Skeletal muscle satellite cell (primary cell): ENCODE measurements around the gene CEP83.
"Not testable (repeated sequence)": the region's sequence is repeated elsewhere in the genome, so short reads cannot be mapped to it uniquely, and the experiment has no call there.

Experiments used
- H3K27me3 ChIP-seq: 2 replicates; pipeline ENCODE4 v1.7.0; 2013; ENCODE audit warnings: low read length; ENCODE audit not compliant: control insufficient read depth, insufficient read depth
- H3K36me3 ChIP-seq: 2 replicates; pipeline ENCODE4 v1.7.0; 2013; ENCODE audit warnings: mild to moderate bottlenecking, control low read depth, low read length; ENCODE audit not compliant: insufficient read depth
- H3K4me1 ChIP-seq: 2 replicates; pipeline ENCODE4 v1.7.0; 2013; ENCODE audit warnings: low read length; ENCODE audit not compliant: control insufficient read depth, insufficient read depth
- H3K4me2 ChIP-seq: 2 replicates; pipeline ENCODE4 v1.7.0; 2013; ENCODE audit warnings: mild to moderate bottlenecking, low read length
- H3K4me3 ChIP-seq: 2 replicates; pipeline ENCODE4 v1.7.0; 2013; ENCODE audit warnings: low read length
- H3K9ac ChIP-seq: 2 replicates; pipeline ENCODE4 v1.7.0; 2013; ENCODE audit warnings: mild to moderate bottlenecking, low read depth, low read length, moderate library complexity
- H3K9me3 ChIP-seq: replicated peaks from 2 replicates; pipeline ENCODE4 v1.7.0; 2013; ENCODE audit warnings: mild to moderate bottlenecking, control low read depth, low read length

Gene CEP83

DNA sequence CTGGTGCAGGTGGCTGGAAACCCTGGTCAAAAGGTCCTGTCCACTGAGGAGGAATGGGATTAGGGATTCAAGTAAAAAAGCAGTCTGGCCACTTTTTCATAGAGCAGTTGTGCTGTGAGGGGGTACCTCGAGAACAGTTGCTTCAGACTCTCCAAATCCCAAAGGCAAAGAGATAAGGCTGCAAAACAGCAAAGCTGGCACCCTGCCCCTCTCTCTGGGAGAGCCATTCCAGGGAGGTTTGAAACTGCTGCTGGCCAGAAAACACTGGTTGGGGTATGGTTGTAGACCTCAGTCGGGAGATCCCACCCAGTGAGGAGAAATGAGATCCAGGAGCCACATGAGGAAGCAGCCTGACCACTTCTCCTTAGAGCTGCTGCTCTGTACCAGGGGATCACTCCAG, 137.3 kb downstream of the CEP83 start:
- Histone ChIP-seq H3K9me3 (peaks cover 12% of the 10 kb centered on the region), H3K36me3 (peaks cover 19% of the 10 kb centered on the region), H3K4me2 (no peak overlapping the region), H3K4me3 (no peak overlapping the region), H3K9ac (no peak overlapping the region), H3K27me3 (no peaks in the 10 kb centered on the region), H3K4me1 (peaks cover 4% of the 10 kb centered on the region)

GRCh38 chr12:94320109-94320508, 139.6 kb downstream of the CEP83 start:
- no peak overlapping the region for H3K9ac ChIP-seq
- no peaks in the 10 kb centered on the region for H3K27me3 ChIP-seq
- H3K4me2 ChIP-seq = no peak overlapping the region
- H3K4me3 ChIP-seq = no peak overlapping the region
- H3K4me1 ChIP-seq = no peaks in the 10 kb centered on the region
- peaks cover 12% of the 10 kb centered on the region for H3K9me3 ChIP-seq
- H3K36me3 ChIP-seq = peaks cover 19% of the 10 kb centered on the region

DNA sequence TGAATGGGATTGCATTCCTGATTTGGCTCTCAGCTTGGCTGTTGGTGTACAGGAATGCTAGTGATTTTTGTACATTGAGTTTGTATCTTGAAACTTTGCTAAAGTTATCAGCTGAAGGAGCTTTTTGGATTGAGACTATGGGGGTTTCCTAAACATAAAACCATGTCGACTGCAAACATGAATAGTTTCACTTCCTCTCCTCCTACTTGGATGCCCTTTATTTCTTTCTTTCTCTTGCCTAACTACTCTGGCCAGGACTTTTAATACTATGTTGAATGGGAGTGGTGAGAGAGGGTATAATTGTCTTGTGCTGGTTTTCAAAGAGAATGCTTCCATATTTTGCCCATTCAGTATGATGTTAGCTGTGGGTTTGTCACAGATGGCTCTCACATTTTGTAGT, 141.5 kb downstream of the CEP83 start:
- Histone ChIP-seq H3K4me2 (no peak overlapping the region), H3K9ac (no peak overlapping the region), H3K27me3 (no peaks in the 10 kb centered on the region), H3K4me3 (no peak overlapping the region), H3K4me1 (no peaks in the 10 kb centered on the region), H3K9me3 (peaks cover 12% of the 10 kb centered on the region), H3K36me3 (peaks cover 19% of the 10 kb centered on the region)

- H3K4me3 ChIP-seq, H3K4me1 ChIP-seq, H3K4me2 ChIP-seq, H3K27me3 ChIP-seq, H3K9ac ChIP-seq: not testable (repeated sequence)
- peaks cover 10% of the 10 kb centered on the region for H3K36me3 ChIP-seq
- H3K9me3 ChIP-seq = peaks cover 12% of the 10 kb centered on the region
These were observed 143.1 kb downstream of the CEP83 start for GRCh38 chr12:94316600-94316999.

- H3K4me1 ChIP-seq = no peaks in the 10 kb centered on the region
- H3K4me2 ChIP-seq = no peak overlapping the region
- no peak overlapping the region for H3K9ac ChIP-seq
- H3K36me3 ChIP-seq = no peaks in the 10 kb centered on the region
- H3K9me3 ChIP-seq = no peaks in the 10 kb centered on the region
- no peak overlapping the region for H3K4me3 ChIP-seq
- no peaks in the 10 kb centered on the region for H3K27me3 ChIP-seq
These were observed 147.3 kb downstream of the CEP83 start for GRCh38 chr12:94312378-94312777.

DNA sequence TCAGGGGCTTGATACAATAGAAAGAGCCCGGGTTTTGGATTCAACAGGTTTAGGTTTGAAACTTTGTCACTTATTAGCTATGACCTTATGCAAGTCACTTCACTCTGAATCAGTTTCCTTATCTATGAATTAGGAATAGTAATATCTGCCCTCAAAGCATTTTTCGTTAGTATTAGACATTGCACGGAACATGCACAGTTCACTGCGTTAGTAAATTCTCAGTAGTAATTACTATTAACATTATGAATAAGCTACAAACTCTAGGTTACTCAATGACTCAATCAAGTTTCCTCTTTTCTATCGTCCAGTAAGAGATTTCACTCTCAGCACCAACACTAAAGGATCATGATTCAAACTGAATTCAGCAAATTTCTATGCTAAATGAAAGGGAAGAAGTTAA, 150.3 kb downstream of the CEP83 start:
- Histone ChIP-seq H3K4me1 (no peaks in the 10 kb centered on the region), H3K9ac (no peak overlapping the region), H3K9me3 (no peaks in the 10 kb centered on the region), H3K27me3 (no peaks in the 10 kb centered on the region), H3K4me3 (no peak overlapping the region), H3K4me2 (no peak overlapping the region), H3K36me3 (peaks cover 11% of the 10 kb centered on the region)

- Histone ChIP-seq H3K36me3 (peaks cover 11% of the 10 kb centered on the region), H3K27me3 (no peaks in the 10 kb centered on the region), H3K4me2 (no peak overlapping the region), H3K4me1 (no peaks in the 10 kb centered on the region), H3K9me3 (no peaks in the 10 kb centered on the region), H3K4me3 (no peak overlapping the region), H3K9ac (no peak overlapping the region)
These were observed 151.1 kb downstream of the CEP83 start for GRCh38 chr12:94308612-94309011.

GRCh38 chr12:94305130-94305957, 154.3 kb downstream of the CEP83 start:
- Histone ChIP-seq H3K4me2 (no peak overlapping the region), H3K36me3 (peaks cover 15% of the 10 kb centered on the region), H3K4me1 (no peaks in the 10 kb centered on the region), H3K27me3 (no peaks in the 10 kb centered on the region), H3K4me3 (no peak overlapping the region), H3K9me3 (no peaks in the 10 kb centered on the region), H3K9ac (no peak overlapping the region)

DNA sequence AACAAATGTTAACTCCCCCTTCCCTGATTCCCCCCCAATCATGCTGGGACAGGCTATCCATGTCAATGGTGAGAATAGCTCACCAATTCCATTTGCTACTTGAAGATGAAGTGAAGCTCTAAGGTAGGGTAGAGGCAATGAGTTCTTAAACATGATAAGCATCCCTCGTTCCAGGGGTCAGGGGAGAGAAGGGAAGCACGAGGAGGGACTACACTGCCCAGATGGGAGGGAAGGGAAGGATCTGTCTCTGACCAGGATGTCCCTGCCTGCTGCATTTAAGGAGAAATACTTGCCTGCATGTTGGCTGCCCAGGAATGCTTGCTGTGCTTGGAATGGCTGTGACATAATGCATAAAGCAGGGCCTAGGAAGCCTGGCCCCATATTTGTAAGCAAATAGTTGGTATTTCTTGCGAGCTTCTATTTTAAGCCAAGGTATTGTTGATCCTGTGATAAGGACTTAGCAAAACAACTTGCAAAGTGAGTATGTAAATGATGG, 155.1 kb downstream of the CEP83 start:
- Histone ChIP-seq H3K4me2 (no peak overlapping the region), H3K9ac (no peak overlapping the region), H3K4me3 (no peak overlapping the region), H3K9me3 (no peaks in the 10 kb centered on the region), H3K36me3 (peaks cover 21% of the 10 kb centered on the region), H3K27me3 (no peaks in the 10 kb centered on the region), H3K4me1 (no peaks in the 10 kb centered on the region)

DNA sequence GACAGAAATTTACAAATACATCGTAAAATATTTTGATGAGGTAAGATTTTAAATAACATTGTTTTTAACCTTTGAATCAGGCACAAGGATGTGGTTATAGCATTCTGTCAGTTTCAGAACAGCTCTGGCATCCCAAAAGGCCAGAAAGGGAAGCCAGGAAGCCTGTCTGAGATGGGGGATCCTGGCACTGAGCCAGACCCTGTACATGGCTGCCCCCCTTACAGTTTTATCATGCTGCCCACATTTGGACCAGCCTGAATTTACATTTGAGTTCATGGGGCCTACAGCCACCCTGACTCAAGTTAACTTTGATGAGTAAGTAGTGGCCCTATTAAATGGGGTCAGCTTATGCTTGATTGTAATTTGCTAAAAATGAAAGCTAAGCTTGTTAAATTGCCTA, 155.7 kb downstream of the CEP83 start:
- Histone ChIP-seq H3K4me1 (no peaks in the 10 kb centered on the region), H3K36me3 (peaks cover 21% of the 10 kb centered on the region), H3K9ac (no peak overlapping the region), H3K4me3 (no peak overlapping the region), H3K4me2 (no peak overlapping the region), H3K27me3 (no peaks in the 10 kb centered on the region), H3K9me3 (no peaks in the 10 kb centered on the region)

DNA sequence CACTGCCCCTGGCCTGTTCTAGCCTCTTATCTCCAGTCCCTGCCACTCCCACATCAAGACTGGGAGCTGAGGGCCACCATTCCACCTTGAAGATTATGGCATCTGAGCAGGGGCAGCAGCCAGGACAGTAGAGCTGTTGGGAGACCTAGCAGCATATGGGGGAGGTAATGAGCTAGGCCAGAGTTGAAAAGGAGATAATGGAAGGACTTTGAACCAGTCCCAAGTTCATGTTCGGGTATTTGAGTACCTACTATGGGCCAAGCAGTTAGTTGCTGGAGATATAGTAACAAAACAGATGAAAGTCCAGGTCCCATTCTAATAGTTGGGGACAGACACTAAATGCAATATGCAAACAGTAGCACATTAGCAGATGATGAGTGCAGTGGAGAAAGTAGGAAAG, 159.8 kb downstream of the CEP83 start:
- H3K27me3 ChIP-seq = no peaks in the 10 kb centered on the region
- H3K9me3 ChIP-seq = no peaks in the 10 kb centered on the region
- H3K4me3 ChIP-seq = no peak overlapping the region
- no peak overlapping the region for H3K9ac ChIP-seq
- no peak overlapping the region for H3K4me2 ChIP-seq
- no peaks in the 10 kb centered on the region for H3K4me1 ChIP-seq
- peaks cover 10% of the 10 kb centered on the region for H3K36me3 ChIP-seq

- Histone ChIP-seq H3K9me3 (no peaks in the 10 kb centered on the region), H3K9ac (no peak overlapping the region), H3K4me1 (no peaks in the 10 kb centered on the region), H3K4me2 (no peak overlapping the region), H3K27me3 (no peaks in the 10 kb centered on the region), H3K36me3 (peaks cover 10% of the 10 kb centered on the region), H3K4me3 (no peak overlapping the region)
These were observed 161.7 kb downstream of the CEP83 start for GRCh38 chr12:94297876-94298505.
